Natural killer cell treated with Interleukin-12 subunit alpha and Interleukin-12 subunit beta and Interleukin-15 and Interleukin-18, amount 100 ng/mL, for 72 hours (primary cell): ENCODE data around the gene LTBR. TPM values are rescaled to one million over a fixed set of nuclear protein-coding genes. Genes with fewer than 3 reads are reported as not detected.

ENCODE experiments used
- ATAC-seq, 2 donors: fragments of 150-1000 bp; cut with Tn5 transposase in 1 of 2; sonication (Bioruptor Pico), chemical (Tn5 transposase) in 1 of 2; 2 replicates each; pipeline ENCODE4 v1.10.0; 2021
- DNase-seq: peaks from one replicate; pipeline ENCODE4 v3.0.0; 2022; ENCODE audit warnings: low spot score
- H3K27ac Mint-ChIP-seq, 2 donors: 1 replicate in 1 of 2; 2 replicates in 1 of 2; pipeline ENCODE4 v1.8.0; 2022; ENCODE audit warnings: mixed read lengths in 2 of 2, mild to moderate bottlenecking in 1 of 2, moderate library complexity in 1 of 2
- H3K27me3 Mint-ChIP-seq, 2 donors: 1 replicate in 1 of 2; 2 replicates in 1 of 2; pipeline ENCODE4 v1.8.0; 2022; ENCODE audit warnings: mixed read lengths in 2 of 2
- H3K36me3 Mint-ChIP-seq: one replicate; pipeline ENCODE4 v1.8.0; 2022; ENCODE audit warnings: mixed read lengths
- H3K4me1 Mint-ChIP-seq, 2 donors: 1 replicate in 1 of 2; 2 replicates in 1 of 2; pipeline ENCODE4 v1.8.0; 2022; ENCODE audit warnings: low read depth in 2 of 2, mixed read lengths in 2 of 2, mild to moderate bottlenecking in 1 of 2
- H3K4me3 Mint-ChIP-seq: one replicate; pipeline ENCODE4 v1.8.0; 2022; ENCODE audit warnings: mixed read lengths
- H3K9me3 Mint-ChIP-seq: 2 replicates; pipeline ENCODE4 v1.8.0; 2022; ENCODE audit warnings: mixed read lengths
- total RNA-seq, 2 donors: library from RNA; stranded (reverse); gene quantifications; one replicate each; pipeline ENCODE4 v1.2.3, GENCODE V29; 2022

The LTBR gene
- total RNA-seq, 2 donors from 2014 or later, result 2.3 to 3.9 TPM

- ATAC-seq (no peak), DNase-seq (no peak)
- Mint-ChIP-seq H3K4me1 (peaks cover 0 to 8% of the 10 kb centered on the region in 2 donors), H3K4me3 (no peak overlapping the region), H3K27me3 (peaks cover 0 to 2% of the 10 kb centered on the region in 2 donors), H3K27ac (no peak overlapping the region), H3K36me3 (no peaks in the 10 kb centered on the region), H3K9me3 (no peaks in the 10 kb centered on the region)
These were observed 53.6 kb downstream of the LTBR start for GRCh38 chr12:6437586-6437985.

GRCh38 chr12:6438345-6438744, 54.4 kb downstream of the LTBR start:
- Mint-ChIP-seq H3K36me3 (no peaks in the 10 kb centered on the region), H3K27ac (no peak overlapping the region), H3K9me3 (no peaks in the 10 kb centered on the region), H3K27me3 (no peaks in the 10 kb centered on the region), H3K4me1 (peaks cover 1 to 7% of the 10 kb centered on the region in 2 donors), H3K4me3 (no peak overlapping the region)
- ATAC-seq (no peak), DNase-seq (no peak)

- no peaks in the 10 kb centered on the region for H3K36me3 Mint-ChIP-seq
- H3K9me3 Mint-ChIP-seq, result no peaks in the 10 kb centered on the region
- H3K4me3 Mint-ChIP-seq, result no peak overlapping the region
- ATAC-seq (no peak), DNase-seq (no peak)
- no peaks in the 10 kb centered on the region for H3K27me3 Mint-ChIP-seq
- peaks cover 10 to 14% of the 10 kb centered on the region in 2 donors for H3K4me1 Mint-ChIP-seq
- H3K27ac Mint-ChIP-seq, result peak overlapping the region in 1 of 2 donors; percentile 40
These were observed 56.4 kb downstream of the LTBR start for GRCh38 chr12:6440391-6440790.

Other genes starting within 250 kb of the LTBR start
- gene CD9, start 183.8 kb upstream of the LTBR start, total RNA-seq, result 1 to 10 TPM; 1.1 to 3.3 TPM
- gene PLEKHG6, start 73.5 kb upstream of the LTBR start, total RNA-seq, result not detected
- 100 to 1,000 TPM in 1 of 2 donors, 10 to 100 TPM in 1; 83.2 to 102 TPM for gene TNFRSF1A, start 42.1 kb upstream of the LTBR start, total RNA-seq
- gene SCNN1A, start 8.6 kb upstream of the LTBR start, total RNA-seq, result not detected
- gene CD27, start 60.8 kb downstream of the LTBR start, total RNA-seq, result 1 to 10 TPM; 2.1 to 2.2 TPM
- 10 to 100 TPM; 24.6 to 26.3 TPM for gene TAPBPL, start 67.9 kb downstream of the LTBR start, total RNA-seq
- 10 to 100 TPM; 24.1 to 36.8 TPM for gene VAMP1, start 86.5 kb downstream of the LTBR start, total RNA-seq
- gene MRPL51, start 109.1 kb downstream of the LTBR start, total RNA-seq, result 100 to 1,000 TPM; 200 to 217 TPM
- gene NCAPD2, start 109.9 kb downstream of the LTBR start, total RNA-seq, result 100 to 1,000 TPM in 1 of 2 donors, 10 to 100 TPM in 1; 73.4 to 131 TPM
- 1,000 to 10,000 TPM; 4,687 to 5,410 TPM for gene GAPDH, start 150.4 kb downstream of the LTBR start, total RNA-seq
- 10 to 100 TPM; 28.0 to 30.5 TPM for gene IFFO1, start 171.9 kb downstream of the LTBR start, total RNA-seq
- 100 to 1,000 TPM; 103 to 201 TPM for gene NOP2, start 184.1 kb downstream of the LTBR start, total RNA-seq
- gene CHD4, start 223.2 kb downstream of the LTBR start, total RNA-seq, result 100 to 1,000 TPM; 239 to 352 TPM